Peyer's patch (tissue), 4 donors: ENCODE results near the gene SRD5A1.
"Not testable (repeated sequence)": the region's sequence is repeated elsewhere in the genome, so short reads cannot be mapped to it uniquely, and the experiment has no call there.

ENCODE experiments used
- POLR2A ChIP-seq, 2 donors: fragments of 450-650 bp; IDR thresholded peaks; one replicate each; pipeline ENCODE4 v1.5.1; 2017; ENCODE audit warnings: antibody characterized with exemption in 2 of 2, mild to moderate bottlenecking in 2 of 2, moderate library complexity in 2 of 2
- TF ChIP-seq, protein P1 (sequence below), 6 experiments: fragments of 450-650 bp in 4 of 6; fragments of 200-600 bp in 2 of 6; sonication (generic) in 1 of 6; IDR thresholded peaks; one replicate each; pipeline ENCODE4 v1.5.1; 2017 to 2019; ENCODE audit warnings: antibody characterized with exemption in 6 of 6, mild to moderate bottlenecking in 3 of 6, moderate library complexity in 1 of 6

DNA sequence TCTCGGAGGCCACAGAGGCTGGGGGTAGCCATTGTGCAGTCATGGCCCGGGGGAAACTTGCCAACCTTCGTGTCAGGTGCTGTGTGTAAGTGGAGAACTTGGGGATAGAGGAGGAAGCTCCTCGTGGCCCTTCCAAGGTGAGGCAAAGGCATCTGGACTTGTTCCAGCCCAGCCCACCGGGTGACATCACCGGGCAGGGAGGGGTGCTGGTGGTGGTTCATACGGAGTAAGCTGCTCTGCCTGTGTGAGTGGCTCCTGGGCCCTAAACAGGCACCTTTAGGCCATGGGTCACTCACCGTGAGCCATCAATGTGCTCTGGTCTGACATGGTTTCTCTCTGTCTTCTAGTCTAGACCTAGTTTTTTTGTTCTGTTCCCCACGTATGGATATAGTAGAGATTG is 35.5 kb downstream of the SRD5A1 start:
- TF ChIP-seq, protein P1, sequence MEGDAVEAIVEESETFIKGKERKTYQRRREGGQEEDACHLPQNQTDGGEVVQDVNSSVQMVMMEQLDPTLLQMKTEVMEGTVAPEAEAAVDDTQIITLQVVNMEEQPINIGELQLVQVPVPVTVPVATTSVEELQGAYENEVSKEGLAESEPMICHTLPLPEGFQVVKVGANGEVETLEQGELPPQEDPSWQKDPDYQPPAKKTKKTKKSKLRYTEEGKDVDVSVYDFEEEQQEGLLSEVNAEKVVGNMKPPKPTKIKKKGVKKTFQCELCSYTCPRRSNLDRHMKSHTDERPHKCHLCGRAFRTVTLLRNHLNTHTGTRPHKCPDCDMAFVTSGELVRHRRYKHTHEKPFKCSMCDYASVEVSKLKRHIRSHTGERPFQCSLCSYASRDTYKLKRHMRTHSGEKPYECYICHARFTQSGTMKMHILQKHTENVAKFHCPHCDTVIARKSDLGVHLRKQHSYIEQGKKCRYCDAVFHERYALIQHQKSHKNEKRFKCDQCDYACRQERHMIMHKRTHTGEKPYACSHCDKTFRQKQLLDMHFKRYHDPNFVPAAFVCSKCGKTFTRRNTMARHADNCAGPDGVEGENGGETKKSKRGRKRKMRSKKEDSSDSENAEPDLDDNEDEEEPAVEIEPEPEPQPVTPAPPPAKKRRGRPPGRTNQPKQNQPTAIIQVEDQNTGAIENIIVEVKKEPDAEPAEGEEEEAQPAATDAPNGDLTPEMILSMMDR (IDR thresholded peaks at IDR 0.05): not testable (repeated sequence)
- TF ChIP-seq POLR2A (IDR thresholded peaks at IDR 0.05): not testable (repeated sequence)
